NT2/D1 (cell line): ENCODE measurements around the gene EDN3.
"Not testable (repeated sequence)": the region's sequence is repeated elsewhere in the genome, so short reads cannot be mapped to it uniquely, and the experiment has no call there.

ENCODE experiments used
- DNase-seq: peaks from one replicate; pipeline ENCODE4 v3.0.0-alpha.2; 2011; ENCODE audit warnings: low read depth, low spot score
- H3K27me3 ChIP-seq: 2 replicates; pipeline ENCODE4 v1.6.0; 2011; ENCODE audit warnings: mild to moderate bottlenecking; ENCODE audit not compliant: insufficient read length, insufficient read depth
- H3K36me3 ChIP-seq: 2 replicates; pipeline ENCODE4 v1.6.1; 2011; ENCODE audit warnings: mild to moderate bottlenecking, low read length, mixed read lengths; ENCODE audit not compliant: insufficient read depth, insufficient read length
- H3K4me1 ChIP-seq: 2 replicates; pipeline ENCODE4 v1.5.1; 2011; ENCODE audit not compliant: insufficient read depth, insufficient read length
- H3K4me3 ChIP-seq: 2 replicates; pipeline ENCODE4 v1.5.1; 2011; ENCODE audit warnings: low read depth; ENCODE audit not compliant: insufficient read length
- H3K9ac ChIP-seq: 2 replicates; pipeline ENCODE4 v1.6.0; 2011; ENCODE audit warnings: low read depth; ENCODE audit not compliant: insufficient read length
- H3K9me3 ChIP-seq: 2 replicates; pipeline ENCODE4 v1.5.1; 2011; ENCODE audit warnings: mild to moderate bottlenecking, low read length; ENCODE audit not compliant: insufficient read depth
- SUZ12 ChIP-seq: IDR thresholded peaks from 2 replicates; pipeline ENCODE4 v1.6.1; 2011; ENCODE audit not compliant: insufficient read length, insufficient read depth; ENCODE audit errors: extremely low read depth
- YY1 ChIP-seq: IDR thresholded peaks from 2 replicates; pipeline ENCODE4 v1.6.1; 2011; ENCODE audit not compliant: insufficient read length, insufficient read depth
- ZNF274 ChIP-seq: IDR thresholded peaks from 2 replicates; pipeline ENCODE4 v1.6.1; 2011; ENCODE audit warnings: mild to moderate bottlenecking, low read depth, low read length

Gene EDN3

DNA sequence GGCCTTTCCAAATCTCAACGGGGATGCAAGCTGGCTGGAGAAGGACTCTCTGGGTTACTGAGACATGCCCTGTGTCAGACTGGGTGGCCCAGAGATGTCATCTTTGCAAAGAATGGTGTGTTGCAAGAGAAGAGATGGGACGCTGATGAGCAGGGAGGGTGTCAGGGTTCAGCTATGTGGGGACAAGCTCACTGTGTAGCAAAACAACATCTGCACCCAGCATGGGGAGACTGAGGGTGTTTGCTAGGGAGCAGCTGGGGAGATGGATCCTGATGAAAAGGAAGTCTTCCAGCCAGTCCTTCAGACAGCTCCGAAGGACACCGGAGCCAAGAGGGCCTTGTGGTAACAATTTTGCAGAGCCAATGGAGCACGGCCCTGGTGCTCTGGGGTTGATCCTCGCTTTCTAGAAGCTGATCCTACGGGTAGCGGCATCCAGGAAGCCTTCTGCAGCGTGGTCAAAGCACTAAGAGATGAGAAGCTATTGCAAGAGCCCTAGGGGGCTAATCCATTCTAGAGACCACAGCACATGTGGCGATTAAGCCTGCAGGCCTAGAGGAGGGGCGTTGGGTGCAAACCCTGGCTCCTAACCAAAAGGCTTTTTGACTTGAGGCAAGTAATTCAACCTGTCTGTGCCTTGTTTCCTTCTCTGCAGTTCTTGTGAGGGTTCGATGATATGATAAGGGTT lies 39.9 kb downstream of the EDN3 start:
- no peak for TF ChIP-seq ZNF274
- Histone ChIP-seq H3K27me3 (peaks cover 10% of the 10 kb centered on the region), H3K36me3 (no peaks in the 10 kb centered on the region), H3K9me3 (peaks cover 5% of the 10 kb centered on the region; the same call in 1 of the 2 replicates), H3K4me1 (no peaks in the 10 kb centered on the region), H3K9ac (no peak overlapping the region), H3K4me3 (no peak overlapping the region)
- no peak for DNase-seq

- H3K9ac ChIP-seq, H3K36me3 ChIP-seq, H3K4me3 ChIP-seq, H3K27me3 ChIP-seq, H3K9me3 ChIP-seq, DNase-seq, H3K4me1 ChIP-seq: not testable (repeated sequence)
These were observed 41.0 kb downstream of the EDN3 start for GRCh38 chr20:59341285-59342022.

GRCh38 chr20:59342023-59342957 lies 41.9 kb downstream of the EDN3 start:
- Histone ChIP-seq H3K4me1 (no peaks in the 10 kb centered on the region), H3K9me3 (peaks cover 5% of the 10 kb centered on the region; the same call in 1 of the 2 replicates), H3K27me3 (peaks cover 4% of the 10 kb centered on the region), H3K4me3 (no peak overlapping the region), H3K36me3 (no peaks in the 10 kb centered on the region), H3K9ac (no peak overlapping the region)
- no peak for DNase-seq
- no peak for TF ChIP-seq SUZ12

GRCh38 chr20:59346061-59346460 lies 45.6 kb downstream of the EDN3 start:
- no peak for DNase-seq
- Histone ChIP-seq H3K4me1 (no peaks in the 10 kb centered on the region), H3K9ac (no peak overlapping the region), H3K9me3 (peaks cover 5% of the 10 kb centered on the region; the same call in 1 of the 2 replicates), H3K4me3 (no peak overlapping the region), H3K27me3 (peaks cover 4% of the 10 kb centered on the region), H3K36me3 (no peaks in the 10 kb centered on the region)
- TF ChIP-seq ZNF274 (no peak), YY1 (no peak), SUZ12 (no peak)

GRCh38 chr20:59349277-59349676 lies 48.9 kb downstream of the EDN3 start:
- H3K9ac ChIP-seq: no peak overlapping the region
- TF ChIP-seq ZNF274 (no peak), SUZ12 (no peak), YY1 (no peak)
- no peaks in the 10 kb centered on the region for H3K4me1 ChIP-seq
- DNase-seq: no peak
- no peaks in the 10 kb centered on the region for H3K36me3 ChIP-seq
- H3K27me3 ChIP-seq: peaks cover 3% of the 10 kb centered on the region
- H3K9me3 ChIP-seq: no peaks in the 10 kb centered on the region
- H3K4me3 ChIP-seq: no peak overlapping the region

- H3K9ac ChIP-seq: no peak overlapping the region
- no peaks in the 10 kb centered on the region for H3K4me1 ChIP-seq
- TF ChIP-seq ZNF274 (no peak), YY1 (no peak)
- H3K9me3 ChIP-seq: no peaks in the 10 kb centered on the region
- no peaks in the 10 kb centered on the region for H3K36me3 ChIP-seq
- H3K4me3 ChIP-seq: no peak overlapping the region
- DNase-seq: no peak
- H3K27me3 ChIP-seq: peaks cover 3% of the 10 kb centered on the region
These were observed 50.1 kb downstream of the EDN3 start for GRCh38 chr20:59350330-59351156.
